HG03457 (cell line): ENCODE data around the gene PSME2.

Experiments
- ATAC-seq: cut with Tn5 transposase; IDR thresholded peaks from one replicate; pipeline ENCODE4 v1.9.1; 2021; ENCODE audit warnings: moderate number of reproducible peaks; ENCODE audit not compliant: unreplicated experiment

Gene PSME2

DNA sequence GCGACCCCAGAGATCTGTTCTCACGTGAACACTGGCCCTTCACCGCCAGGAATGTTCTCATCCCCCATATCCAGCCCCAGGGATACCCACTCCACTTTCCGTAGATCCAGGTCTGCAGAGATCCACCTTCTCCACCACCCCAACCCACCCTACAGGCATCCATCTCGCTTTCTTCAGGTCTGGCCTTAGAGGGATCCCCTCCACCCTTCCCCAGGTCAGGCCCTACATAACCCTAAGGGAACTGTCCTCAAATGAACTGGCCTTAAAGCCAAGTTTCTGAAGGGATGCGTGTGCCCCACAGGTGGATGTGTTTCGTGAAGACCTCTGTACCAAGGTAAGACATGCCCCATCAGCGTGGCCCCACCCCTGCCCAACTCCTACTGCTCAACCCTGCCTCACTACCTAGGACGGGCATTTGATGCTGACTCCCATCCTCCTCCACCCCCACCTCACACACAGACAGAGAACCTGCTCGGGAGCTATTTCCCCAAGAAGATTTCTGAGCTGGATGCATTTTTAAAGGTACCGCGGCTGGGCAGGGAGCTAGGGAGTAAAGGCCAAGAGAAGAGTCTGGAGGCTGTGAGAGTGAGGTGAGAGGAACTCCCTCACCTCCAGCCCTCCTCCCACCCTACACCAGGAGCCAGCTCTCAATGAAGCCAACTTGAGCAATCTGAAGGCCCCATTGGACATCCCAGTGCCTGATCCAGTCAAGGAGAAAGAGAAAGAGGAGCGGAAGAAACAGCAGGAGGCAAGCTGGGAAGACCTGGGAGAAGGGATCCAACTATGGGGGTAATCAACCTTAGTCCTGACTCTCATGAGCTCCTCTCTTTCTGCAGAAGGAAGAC, 9.5 kb downstream of the PSME2 start:
- ATAC-seq, result no peak

DNA sequence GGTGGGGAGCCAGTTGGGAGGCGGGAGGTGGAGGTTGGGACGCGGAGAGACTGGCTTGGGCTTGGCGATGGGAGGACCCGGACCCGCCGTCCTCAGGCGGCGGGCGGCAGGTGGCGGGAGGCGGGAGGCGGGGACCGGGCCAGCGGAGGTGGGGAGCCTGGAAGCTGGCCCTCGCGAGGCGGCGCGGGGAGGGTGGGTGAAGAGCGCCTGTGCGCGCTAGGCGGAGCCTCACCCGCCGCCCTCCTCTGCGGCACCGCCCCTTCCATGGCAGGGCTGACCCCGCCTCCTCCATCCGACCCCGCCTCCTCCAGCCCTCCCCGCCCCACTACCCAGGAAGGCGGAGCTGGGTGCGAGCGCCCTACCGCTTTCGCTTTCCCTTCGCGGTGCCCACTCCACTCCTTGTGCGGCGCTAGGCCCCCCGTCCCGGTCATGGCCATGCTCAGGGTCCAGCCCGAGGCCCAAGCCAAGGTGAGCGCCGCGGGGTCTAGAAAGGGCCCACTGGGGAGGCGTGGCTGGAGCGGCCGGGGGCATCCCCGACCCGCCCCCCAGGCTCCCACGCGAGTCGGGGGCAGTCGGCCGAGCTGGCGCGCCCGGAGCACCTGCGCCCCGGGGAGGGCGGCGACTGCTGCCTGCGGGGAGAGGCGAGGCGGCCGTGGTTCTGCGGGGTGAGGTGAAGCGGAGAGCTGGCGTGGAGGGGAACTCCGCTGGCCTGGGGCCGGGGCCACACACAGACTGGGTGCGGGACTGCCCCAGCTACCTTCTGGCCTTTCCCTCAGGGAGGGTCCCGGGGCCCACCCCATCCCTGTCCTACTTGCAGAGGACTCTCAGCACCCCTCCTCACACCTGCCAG, 10.4 kb downstream of the PSME2 start, which contains the start of gene PSME1:
Gene PSME1 (plus strand): TSS at position 361 of the 850 bp plus-strand sequence. CDS start 69 bp downstream, at position 430.
- peak; percentile 66 for ATAC-seq

DNA sequence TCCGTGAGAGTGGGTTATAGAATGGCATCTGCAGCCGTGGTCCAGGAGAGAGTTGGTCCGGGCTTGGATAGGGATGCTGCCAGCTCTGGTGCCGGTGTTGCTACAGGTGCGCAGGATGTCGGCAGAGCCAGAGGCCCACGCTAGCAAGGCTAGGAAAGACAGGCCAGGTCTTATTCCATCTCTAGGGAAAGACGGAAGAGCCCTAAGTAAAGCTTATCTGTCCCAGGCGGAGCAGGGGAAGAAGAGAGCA, 10.9 kb downstream of the PSME2 start:
- ATAC-seq, result no peak

DNA sequence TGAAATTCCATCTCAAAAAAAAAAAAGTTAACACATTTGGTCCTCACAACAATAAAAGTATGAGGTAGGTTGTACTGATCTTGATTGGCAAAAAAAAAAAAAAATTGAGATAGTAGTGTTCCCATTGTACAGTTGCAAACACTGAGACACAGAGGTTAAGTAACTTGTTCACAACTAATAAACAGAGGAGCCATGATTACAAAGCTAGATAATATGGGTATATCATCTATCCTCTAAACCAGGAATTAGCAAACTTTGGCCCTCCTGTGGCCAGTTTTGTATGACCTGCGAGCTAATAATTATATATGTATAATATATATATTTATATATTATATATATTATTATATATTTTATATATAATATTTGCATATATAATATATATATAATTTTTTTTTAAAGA, 12.7 kb downstream of the PSME2 start:
- ATAC-seq, result no peak

DNA sequence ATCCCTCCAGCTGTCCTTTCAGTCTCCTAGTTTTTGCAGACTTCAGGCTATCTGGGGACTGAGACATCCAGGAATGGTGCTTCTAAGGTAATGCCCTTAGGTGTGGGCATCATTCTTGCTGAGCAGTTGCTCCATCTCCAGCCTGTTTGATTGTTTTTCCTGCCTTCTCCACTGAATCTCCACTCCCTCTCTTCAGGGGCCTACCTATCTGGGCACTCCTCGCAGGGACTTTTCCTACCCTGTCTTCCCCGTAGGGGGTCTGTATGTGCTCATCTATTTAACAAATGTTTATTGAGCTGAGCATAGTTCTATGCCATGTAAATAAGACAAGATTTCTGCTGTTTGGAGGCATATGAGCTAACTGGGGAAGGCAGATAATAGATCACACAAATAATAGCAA, 13.4 kb downstream of the PSME2 start:
- ATAC-seq, result no peak

DNA sequence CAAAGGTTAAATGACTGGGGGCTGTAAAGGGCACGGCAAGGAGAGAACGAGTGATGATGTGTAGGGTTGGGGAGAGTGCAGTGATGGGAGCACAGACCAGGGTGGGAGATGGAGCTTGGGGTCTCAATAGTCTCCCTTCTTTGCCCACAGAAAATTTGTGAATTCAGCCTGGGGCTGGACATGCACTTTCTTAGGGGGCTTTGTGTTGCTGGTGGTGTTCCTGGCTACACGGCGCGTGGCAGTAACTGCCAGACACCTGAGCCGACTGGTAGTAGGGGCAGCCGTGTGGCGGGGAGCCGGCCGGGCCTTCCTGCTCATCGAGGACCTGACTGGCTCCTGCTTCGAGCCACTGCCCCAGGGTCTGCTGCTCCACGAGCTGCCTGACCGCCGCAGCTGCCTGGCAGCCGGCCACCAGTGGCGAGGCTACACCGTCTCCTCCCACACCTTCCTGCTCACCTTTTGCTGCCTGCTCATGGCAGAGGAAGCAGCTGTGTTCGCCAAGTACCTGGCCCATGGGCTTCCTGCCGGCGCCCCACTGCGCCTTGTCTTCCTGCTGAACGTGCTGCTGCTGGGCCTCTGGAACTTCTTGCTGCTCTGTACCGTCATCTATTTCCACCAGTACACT, 14.2 kb downstream of the PSME2 start:
- no peak for ATAC-seq

DNA sequence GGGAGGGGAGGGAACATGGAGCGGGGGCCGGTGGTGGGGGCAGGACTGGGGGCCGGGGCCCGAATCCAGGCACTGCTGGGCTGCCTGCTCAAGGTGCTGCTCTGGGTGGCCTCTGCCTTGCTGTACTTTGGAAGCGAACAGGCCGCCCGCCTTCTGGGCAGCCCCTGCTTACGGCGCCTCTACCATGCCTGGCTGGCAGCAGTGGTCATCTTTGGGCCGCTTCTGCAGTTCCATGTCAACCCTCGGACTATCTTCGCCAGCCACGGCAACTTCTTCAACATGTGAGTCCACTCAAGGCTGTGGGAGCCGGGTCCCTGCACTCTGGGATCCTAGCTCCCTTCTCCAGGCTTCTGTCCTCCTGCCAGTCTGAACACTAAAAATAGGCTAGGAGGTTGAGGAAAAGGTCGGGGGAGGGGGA, 14.9 kb downstream of the PSME2 start:
- ATAC-seq, result no peak

DNA sequence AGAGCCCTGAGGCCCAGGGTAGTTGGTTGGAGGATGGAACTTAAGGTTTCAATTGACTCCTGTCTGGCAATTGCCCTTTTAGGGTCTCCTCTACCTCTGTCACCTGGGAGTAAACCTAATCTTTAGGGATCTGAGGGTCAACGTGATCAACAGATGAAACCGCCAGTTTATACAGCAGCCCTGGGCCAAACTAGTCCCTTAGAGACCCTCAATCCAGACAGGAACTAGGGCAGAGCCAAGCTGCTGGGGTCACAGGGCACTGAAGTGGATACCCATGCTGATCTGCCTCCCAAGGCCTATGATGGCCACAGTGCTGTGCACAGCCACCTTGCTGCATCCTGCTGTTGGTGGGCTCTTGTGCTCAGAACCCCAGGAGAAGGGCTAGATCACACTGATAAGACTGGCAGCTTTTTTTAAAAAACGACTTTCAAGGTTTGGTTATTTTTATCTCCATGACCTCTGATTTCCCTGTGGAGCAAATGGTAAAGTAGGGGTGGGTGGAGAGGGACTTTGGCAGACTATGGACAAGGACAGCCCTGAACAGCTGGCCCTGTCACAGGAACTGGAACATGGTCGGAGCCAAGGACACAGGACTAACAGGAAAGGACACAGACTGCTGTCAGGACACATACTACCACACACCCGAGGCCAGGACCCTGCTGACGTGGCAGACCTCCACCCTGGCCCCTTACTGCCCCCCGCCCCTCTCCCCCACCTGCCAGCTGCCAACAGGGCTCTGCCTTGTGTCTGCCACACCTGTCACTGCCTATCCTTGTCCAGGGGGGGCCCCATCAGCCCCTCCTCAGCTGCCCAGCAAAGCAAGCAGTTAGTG, 15.5 kb downstream of the PSME2 start:
- no peak for ATAC-seq

DNA sequence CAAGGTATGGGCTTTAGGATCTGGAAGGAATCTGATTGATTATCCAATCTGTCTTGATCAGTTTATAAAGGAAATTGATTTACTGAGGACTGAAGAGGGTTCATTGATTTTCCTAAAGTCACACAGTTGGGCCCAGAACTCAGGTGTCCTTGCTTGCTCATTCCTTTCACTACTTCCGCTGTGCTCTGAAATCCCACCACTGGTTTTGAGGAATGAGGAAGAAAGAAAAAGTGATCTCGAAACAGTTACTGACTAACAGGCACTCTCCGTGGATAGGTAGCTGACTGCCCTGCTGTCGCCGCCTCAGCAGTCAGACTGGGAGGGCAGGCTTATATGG, 16.1 kb downstream of the PSME2 start, which contains the start of gene FITM1:
Gene FITM1 (plus strand): TSS at position 280 of the 337 bp plus-strand sequence. CDS start 905 bp downstream, outside the sequence.
- no peak for ATAC-seq

DNA sequence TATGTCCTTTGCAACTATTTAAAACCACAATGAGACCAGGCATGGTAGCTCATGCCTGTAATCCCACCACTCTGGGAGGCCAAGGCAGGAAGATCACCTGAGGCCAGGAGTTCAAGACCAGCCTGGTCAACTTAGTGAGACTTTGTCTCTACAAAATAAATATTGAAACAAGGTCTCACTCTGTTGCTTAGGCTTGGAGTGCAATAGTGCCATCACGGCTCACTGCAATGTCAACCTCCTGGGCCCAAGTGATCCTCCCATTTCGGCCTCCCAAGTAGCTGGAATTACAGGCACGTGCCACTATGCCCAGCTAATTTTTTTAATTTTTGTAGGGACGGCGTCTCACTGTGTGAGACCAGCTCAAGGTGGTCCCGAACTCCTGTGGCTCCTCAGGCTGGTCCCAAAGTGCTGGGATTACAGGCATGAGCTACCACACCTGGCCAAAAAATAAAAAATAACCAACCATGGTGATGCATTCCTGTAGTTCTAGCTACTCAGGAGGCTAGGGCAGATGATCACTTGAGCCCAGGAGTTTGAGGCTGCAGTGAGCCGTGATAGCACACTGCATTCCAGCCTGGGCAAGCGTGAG, 16.9 kb downstream of the PSME2 start:
- ATAC-seq, result no peak

DNA sequence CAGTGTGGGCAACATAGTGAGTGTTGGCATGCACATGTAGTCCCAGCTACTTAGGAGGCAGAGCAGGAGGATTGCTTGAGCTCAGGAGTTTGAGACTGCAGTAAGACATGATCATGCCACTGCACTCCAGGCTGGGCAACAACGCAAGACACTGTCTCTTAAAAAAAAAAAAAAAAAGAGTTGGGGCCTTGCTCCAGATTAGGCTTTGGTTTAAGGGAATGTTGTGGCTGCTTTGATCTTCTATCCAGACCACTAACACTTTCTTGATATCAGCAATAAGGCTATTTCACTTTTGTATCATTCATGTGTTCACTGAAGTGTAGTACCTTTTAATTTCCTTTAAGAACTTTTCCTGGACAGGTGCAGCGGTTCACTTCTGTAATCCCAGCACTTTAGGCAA, 18.7 kb downstream of the PSME2 start:
- ATAC-seq, result no peak

DNA sequence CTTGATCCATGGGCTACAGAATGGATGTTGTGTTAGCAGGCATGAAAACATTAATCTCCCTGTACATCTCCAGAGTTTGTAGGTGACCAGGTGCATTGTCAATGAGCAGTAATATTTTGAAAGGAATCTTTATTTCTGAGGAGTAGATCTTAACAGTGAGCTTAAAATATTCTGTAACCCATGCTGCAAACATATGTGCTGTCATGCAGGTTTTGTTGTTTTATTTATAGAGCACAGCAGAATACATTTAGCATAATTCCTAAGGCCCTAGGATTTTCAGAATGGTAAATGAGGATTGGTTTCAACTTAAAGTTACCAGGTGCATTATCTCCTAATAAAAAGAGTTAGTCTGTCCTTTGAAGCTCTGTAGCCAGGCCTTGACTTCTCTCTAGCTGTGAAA, 19.5 kb downstream of the PSME2 start:
- no peak for ATAC-seq

DNA sequence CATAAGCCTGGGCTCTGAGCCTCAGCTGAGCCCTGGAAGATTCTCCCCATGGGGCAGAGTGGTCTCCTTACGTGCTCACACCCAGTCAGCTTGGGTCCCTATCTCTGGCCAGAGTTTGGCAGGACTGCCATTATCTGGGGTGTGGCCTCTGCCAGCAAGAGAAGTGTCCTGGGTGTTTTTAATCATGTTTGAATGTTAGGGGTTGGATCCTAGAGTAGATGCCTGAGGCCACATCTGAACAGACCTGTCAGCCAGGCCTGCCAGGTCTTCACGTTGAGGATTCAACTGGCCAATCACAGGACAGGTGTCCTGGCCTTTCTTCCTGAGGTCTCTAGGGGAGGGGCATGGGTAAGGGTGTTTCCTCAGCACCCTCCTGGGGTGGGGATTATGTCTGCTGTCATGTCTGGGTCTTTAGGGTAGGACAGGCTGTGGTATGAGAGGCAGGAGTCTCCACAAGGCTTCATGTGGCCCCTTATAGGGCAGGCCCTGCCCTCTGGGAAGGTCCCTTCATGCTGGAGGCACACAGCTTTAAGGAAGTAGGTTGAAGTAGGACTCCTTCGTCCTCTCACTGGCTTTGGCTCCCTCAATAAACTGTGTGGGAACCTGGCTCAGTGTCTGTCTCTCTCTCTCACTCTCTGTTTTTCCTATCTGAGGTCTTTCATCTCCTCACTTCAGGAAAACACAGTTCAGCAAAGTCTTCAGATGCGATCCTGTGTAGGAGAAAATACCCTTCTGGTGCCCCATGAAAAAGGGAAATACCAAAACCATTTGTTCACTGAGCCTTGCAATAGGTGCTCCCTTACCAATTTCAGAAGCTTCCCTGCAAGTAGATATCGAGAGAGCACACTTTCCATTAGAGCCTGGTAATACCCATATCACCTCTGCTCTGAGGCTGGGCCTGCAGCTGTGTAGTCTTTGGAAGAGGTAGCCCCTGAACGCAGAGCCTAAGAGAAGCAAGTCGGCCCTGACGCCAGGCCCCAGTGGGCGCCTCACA, 22.7 kb downstream of the PSME2 start:
- no peak for ATAC-seq

DNA sequence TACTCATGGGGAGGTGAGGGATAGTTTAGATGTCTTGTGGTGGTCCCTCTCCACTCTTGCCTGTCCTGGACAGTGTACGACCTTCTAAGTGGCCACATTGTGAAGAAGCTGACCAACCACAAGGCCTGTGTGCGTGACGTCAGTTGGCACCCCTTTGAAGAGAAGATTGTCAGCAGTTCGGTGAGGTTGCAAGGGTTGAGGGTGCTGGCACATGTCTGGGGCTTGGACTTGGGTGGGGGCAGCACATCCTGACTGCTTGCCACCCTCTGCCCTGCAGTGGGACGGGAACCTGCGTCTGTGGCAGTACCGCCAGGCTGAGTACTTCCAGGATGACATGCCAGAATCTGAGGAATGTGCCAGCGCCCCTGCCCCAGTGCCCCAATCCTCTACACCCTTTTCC, 23.5 kb downstream of the PSME2 start:
- ATAC-seq, result no peak

DNA sequence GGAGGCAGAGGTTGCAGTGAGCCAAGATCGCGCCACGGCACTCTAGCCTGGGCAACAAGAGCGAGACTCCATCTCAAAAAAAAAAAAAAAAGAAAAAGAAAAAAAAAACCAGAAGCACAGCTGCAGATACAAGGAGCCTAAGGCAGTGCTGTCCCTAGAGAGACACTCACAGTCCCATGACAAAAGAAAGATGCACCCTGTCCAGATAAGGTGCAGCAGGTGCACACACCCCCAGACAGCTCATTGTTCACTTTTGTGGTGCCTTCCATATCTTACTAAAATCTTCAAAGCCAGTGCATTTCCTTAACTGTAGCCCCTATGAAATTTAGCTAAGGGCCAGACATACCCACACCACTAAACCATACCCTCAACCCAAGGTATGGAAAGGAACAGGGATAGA, 24.0 kb downstream of the PSME2 start:
- ATAC-seq, result no peak

DNA sequence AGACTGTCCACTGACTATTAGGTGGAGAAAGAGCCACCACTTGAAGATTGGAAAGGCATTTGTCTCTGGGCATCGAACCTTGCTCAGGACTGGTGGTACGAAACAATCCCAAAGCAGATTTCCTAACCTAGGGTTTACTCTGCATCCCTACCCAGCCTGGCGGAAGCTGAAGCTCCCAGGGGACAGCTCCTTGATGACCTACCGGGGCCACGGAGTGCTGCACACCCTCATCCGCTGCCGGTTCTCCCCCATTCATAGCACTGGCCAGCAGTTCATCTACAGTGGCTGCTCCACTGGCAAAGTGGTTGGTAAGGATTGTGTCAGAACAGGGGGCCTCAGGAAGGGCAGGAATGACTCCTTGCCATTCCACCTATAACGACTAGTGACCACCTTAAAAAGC, 25.2 kb downstream of the PSME2 start:
- no peak for ATAC-seq

DNA sequence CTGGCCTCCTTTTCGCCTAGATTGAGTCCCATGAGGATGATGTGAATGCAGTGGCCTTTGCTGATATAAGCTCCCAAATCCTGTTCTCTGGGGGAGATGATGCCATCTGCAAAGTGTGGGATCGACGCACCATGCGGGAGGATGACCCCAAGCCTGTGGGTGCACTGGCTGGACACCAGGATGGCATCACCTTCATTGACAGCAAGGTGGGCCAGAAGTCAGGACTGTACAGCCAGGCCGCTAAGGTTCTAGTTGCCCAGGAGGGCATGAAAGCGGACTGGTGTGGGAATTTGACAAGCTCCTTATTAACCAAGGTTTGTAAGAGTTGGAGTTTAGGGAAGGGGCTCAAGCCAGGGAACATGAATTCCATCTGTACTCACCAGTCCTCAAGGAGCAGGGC, 26.7 kb downstream of the PSME2 start:
- no peak for ATAC-seq

DNA sequence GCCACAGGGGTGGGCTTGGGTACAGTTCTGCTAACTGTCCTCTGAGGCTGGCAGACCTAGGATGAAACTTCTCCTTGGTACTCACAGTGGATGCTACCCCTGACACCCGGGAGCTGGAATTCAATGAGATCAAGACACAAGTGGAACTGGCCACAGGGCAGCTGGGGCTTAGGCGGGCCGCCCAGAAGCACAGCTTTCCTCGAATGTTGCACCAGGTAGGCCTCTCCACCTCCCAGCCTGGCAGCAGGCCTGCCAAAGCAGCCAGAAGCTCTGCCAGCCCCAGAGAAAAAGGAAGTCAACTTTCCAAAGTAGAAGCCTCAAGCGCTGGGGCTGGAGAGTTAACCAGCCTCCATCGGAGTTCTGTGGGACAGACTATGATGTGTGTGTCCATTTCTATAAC, 29.2 kb downstream of the PSME2 start:
- no peak for ATAC-seq

DNA sequence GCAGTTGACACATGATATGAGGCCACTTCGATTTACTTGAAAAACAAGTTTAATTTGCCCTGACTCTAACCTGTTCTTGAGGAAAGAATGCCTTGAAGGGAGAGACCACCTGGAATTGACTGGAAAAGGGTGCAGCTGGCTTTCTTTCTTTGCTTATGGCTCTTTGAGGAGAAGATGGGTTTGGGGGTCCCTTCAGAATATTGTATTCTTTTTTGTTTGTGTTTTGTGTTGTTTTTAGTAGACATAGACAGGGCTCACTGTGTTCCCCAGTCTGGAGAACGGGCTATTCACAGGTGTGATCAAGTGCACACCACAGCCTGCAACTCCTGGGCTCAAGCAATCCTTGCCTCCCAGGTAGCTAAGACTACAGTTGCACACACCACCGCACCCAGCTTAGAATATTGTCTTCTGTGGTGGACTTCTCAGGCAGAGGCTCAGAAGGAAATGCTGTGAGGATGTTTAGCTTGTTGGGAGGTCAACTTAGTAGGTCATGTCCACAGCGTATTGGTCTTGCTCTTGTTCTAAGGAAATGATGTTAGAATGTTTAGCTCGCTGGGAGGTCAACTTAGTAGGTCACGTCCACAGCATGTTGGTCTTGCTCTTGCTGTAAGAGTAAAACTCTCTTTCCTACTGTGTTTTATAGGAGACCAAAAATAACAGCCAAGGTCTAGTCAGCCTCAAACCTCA, 30.1 kb downstream of the PSME2 start:
- ATAC-seq, result no peak
